BLaER1 treated with 17β-estradiol and CSF1 and Interleukin-3, amounts not matched to agents 10 nM and 100 nM (cell line): ENCODE data around the gene PTPRM.
A peak's percentile ranks its signal among the peaks of the same experiment; 100 is the strongest.

Experiments used
- H3K27ac ChIP-seq, 11 experiments: shearing (Covaris generic); formaldehyde crosslinking; 2 replicates each; pipeline ENCODE4 v1.8.1; 2022
- H3K27me3 ChIP-seq, 11 experiments: shearing (Covaris generic); formaldehyde crosslinking; 2 replicates each; pipeline ENCODE4 v1.8.1; 2022
- H3K36me3 ChIP-seq, 11 experiments: shearing (Covaris generic); formaldehyde crosslinking; 2 replicates each; pipeline ENCODE4 v1.8.1; 2022
- H3K4me1 ChIP-seq, 10 experiments: shearing (Covaris generic); formaldehyde crosslinking; 2 replicates each; pipeline ENCODE4 v1.8.1; 2022
- H3K4me2 ChIP-seq, 11 experiments: shearing (Covaris generic); formaldehyde crosslinking; 2 replicates each; pipeline ENCODE4 v1.8.1; 2022
- H3K4me3 ChIP-seq, 10 experiments: shearing (Covaris generic); formaldehyde crosslinking; 2 replicates each; pipeline ENCODE4 v1.8.1; 2022
- H3K9ac ChIP-seq, 11 experiments: shearing (Covaris generic); formaldehyde crosslinking; 2 replicates each; pipeline ENCODE4 v1.8.1; 2022
- H3K9me3 ChIP-seq, 11 experiments: shearing (Covaris generic); formaldehyde crosslinking; replicated peaks in 1 of 11; 2 replicates each; pipeline ENCODE4 v1.8.1; 2022
- H4K20me1 ChIP-seq, 11 experiments: shearing (Covaris generic); formaldehyde crosslinking; 2 replicates each; pipeline ENCODE4 v1.8.1; 2022
- Cebpa-rat ChIP-seq, 11 experiments: shearing (Covaris generic); IDR thresholded peaks; 2 replicates each; pipeline ENCODE4 v1.8.1; 2022

PTPRM gene

DNA sequence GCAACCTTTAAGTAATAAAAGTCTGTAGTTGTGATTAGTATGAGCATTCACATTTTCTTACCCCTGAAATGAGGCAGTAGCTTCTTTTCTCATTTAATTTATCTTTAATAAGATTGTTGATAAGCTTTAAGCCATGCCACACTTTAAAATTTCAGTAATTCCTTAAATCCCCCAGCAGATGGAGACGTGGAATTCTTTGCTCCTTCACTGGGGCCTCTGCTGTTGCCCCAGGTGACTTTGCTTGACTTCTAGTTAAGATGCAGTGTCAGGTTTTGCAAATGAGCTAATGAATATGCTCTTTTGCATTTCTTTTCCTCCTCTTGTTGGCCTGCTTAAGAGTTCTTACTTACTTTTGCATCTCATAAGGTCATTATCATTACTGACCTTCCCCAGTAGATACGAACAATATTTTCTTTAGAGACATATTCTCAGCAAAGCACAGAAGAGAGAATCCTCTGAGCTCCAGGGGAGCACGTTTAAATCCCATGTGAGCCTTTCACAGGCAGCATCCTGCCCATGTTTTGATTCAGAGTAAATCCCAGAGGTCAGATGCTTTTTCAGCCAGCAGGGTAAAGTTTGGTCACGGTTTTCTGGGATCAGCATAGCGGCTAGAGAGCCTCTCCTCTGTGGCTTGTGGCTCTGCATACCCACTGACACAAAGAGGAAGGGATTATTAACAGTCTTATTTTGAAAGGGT, 222.9 kb downstream of the PTPRM start:
- TF ChIP-seq Cebpa-rat (IDR thresholded peaks at IDR 0.05): no peak

DNA sequence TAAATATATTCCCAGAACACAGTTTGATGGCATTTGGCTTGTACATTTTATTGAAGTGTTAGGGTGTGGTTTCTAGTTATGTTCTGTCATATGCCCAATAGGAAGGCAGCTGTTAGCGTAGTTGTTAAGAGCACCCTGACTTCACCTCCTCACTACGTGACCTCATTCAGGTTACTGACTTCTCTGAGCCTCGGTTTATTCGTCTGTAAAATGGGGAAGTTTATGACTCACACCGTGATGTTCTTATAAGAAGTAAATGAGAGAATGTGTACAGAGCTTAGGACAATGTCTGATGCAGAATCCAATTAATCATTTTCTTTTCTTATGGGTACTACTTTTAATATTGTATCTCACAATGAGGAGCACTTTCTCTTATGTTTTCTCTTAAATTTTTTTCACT, 226.0 kb downstream of the PTPRM start:
- Histone ChIP-seq H3K4me3 (no peak overlapping the region), H3K4me1 (peaks cover 0 to 11% (median 6%) of the 10 kb centered on the region in 10 experiments; a peak in 8 of 20 replicates), H3K9ac (no peak overlapping the region)

More for the DNA sequence above, 222.9 kb downstream of the PTPRM start:
- Histone ChIP-seq H3K36me3 (no peaks in the 10 kb centered on the region), H4K20me1 (no peaks in the 10 kb centered on the region), H3K4me1 (peaks cover 0 to 11% (median 6%) of the 10 kb centered on the region in 10 experiments; a peak in 8 of 20 replicates), H3K9ac (peak overlapping the region in 1 of 11 experiments; percentile 17; a peak in 1 of 22 replicates), H3K4me2 (peak overlapping the region in 3 of 11 experiments; percentile 10 to 28 (median 24); a peak in 6 of 22 replicates), H3K4me3 (no peak overlapping the region), H3K27me3 (no peaks in the 10 kb centered on the region), H3K27ac (no peak overlapping the region), H3K9me3 (no peaks in the 10 kb centered on the region)

DNA sequence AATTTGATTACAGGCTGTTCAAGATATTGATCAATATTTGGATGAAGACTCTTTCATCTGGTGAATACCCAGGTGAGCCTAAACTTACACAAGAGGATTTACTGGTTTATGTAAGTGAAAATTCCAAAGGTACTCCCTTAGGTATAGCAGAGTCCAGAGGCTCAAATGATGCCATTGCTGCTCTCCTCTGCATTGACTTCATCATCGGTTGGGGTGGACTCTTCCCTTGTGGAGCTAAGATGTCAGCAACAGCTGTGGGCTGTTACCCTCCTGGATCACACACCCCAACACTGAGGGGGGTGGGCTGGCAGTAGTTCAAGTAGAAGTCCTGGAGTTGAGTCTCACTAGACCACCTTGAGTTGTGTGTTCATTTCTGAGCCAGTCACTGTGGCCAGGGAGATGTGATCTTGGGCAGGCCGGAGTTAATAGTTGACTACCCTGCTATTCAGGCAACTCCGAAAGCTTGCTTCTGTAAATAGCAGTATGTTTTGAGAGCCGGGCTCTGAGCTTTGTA, 236.9 kb downstream of the PTPRM start:
- Histone ChIP-seq H3K9ac (no peak overlapping the region), H3K4me2 (no peak overlapping the region), H3K27ac (no peak overlapping the region), H3K36me3 (no peaks in the 10 kb centered on the region), H3K9me3 (no peaks in the 10 kb centered on the region), H4K20me1 (no peaks in the 10 kb centered on the region), H3K4me1 (peaks cover 0 to 4% (median 2%) of the 10 kb centered on the region in 10 experiments; a peak in 10 of 20 replicates), H3K4me3 (no peak overlapping the region), H3K27me3 (no peaks in the 10 kb centered on the region)
- TF ChIP-seq Cebpa-rat (IDR thresholded peaks at IDR 0.05): no peak

More for the DNA sequence above, 226.0 kb downstream of the PTPRM start:
- H3K27ac ChIP-seq: no peak overlapping the region
- H3K4me2 ChIP-seq: no peak overlapping the region
- no peaks in the 10 kb centered on the region for H4K20me1 ChIP-seq
- H3K36me3 ChIP-seq: no peaks in the 10 kb centered on the region
- H3K27me3 ChIP-seq: no peaks in the 10 kb centered on the region
- no peaks in the 10 kb centered on the region for H3K9me3 ChIP-seq
- no peak for TF ChIP-seq Cebpa-rat (IDR thresholded peaks at IDR 0.05)

DNA sequence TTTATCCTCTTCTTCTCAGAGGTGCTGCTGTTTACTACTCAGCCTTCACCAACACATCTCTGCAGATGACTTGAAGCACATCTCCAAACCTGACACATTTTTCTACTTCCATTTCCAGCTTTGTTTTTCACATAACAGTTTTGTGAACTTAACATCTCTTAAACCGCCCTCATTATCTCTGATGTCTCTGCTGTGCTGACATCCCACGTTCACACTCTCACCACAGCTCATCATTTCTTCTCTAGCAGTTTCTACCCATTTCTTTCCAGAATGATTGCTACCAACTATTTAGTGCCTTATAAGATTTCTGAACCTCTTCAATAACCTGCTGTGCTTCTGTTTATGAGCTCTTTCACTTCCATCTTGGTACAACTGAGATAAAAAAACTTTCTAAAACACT, 238.0 kb downstream of the PTPRM start:
- H3K27ac ChIP-seq: no peak overlapping the region
- no peak overlapping the region for H3K4me2 ChIP-seq
- TF ChIP-seq Cebpa-rat (IDR thresholded peaks at IDR 0.05): no peak
- no peaks in the 10 kb centered on the region for H3K27me3 ChIP-seq
- H3K4me1 ChIP-seq: peaks cover 0 to 9% (median 6%) of the 10 kb centered on the region in 10 experiments; a peak in 10 of 20 replicates
- H3K36me3 ChIP-seq: no peaks in the 10 kb centered on the region
- no peak overlapping the region for H3K4me3 ChIP-seq
- H3K9ac ChIP-seq: no peak overlapping the region
- H4K20me1 ChIP-seq: no peaks in the 10 kb centered on the region
- no peaks in the 10 kb centered on the region for H3K9me3 ChIP-seq

DNA sequence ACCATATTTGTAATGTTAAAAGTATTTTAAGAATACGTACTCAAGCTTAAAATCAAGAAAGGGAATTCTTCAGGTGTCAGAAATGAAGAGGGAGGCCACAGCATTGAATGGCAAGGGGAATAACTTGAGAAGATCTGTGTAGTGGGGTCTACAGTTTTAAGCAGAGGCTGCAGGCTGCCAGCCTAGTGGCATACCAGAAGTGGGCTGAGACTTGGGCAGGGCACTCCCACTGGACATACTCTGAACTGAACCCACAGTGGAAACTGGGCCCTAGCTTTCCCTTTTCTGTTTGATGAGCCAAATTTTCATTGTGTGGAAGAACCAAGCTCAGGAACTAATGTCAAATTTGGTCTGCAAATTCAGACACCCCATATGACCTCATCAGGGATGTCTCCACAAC, 238.8 kb downstream of the PTPRM start:
- no peaks in the 10 kb centered on the region for H3K9me3 ChIP-seq
- H3K4me1 ChIP-seq: peaks cover 0 to 9% (median 6%) of the 10 kb centered on the region in 10 experiments; a peak in 10 of 20 replicates
- H3K4me2 ChIP-seq: no peak overlapping the region
- no peaks in the 10 kb centered on the region for H4K20me1 ChIP-seq
- no peak overlapping the region for H3K27ac ChIP-seq
- H3K27me3 ChIP-seq: no peaks in the 10 kb centered on the region
- TF ChIP-seq Cebpa-rat (IDR thresholded peaks at IDR 0.05): no peak
- H3K4me3 ChIP-seq: no peak overlapping the region
- no peak overlapping the region for H3K9ac ChIP-seq
- no peaks in the 10 kb centered on the region for H3K36me3 ChIP-seq

DNA sequence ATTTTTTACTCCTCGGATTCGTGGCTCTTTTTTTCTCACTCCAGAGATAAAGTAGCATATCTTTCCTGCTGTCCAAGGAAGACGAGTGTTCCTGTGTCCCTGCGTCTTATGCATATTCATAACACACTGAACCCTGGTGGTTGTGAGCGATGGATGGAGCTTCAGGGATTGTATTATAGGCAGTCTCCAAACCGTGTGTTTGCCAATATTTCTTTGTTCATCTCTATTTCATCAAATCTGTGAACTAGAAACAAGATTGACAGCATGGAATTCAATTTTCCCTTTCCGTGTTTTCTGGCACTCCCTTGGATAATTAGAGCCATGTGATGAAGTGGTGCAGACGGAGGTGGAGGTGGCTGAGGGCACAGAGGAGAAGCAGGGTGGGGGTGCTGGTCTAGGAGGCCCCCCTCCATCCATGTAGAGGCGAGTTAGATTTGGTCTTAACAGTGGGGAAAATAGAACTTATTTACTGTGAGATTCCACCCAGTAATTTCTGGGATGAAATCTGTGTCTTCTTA, 240.9 kb downstream of the PTPRM start:
- Histone ChIP-seq H3K9me3 (peaks cover 2 to 8% (median 5%) of the 10 kb centered on the region in 11 experiments; a peak in 15 of 22 replicates), H4K20me1 (no peaks in the 10 kb centered on the region), H3K27ac (no peak overlapping the region), H3K4me3 (no peak overlapping the region), H3K4me2 (no peak overlapping the region), H3K4me1 (peaks cover 0 to 9% (median 6%) of the 10 kb centered on the region in 10 experiments; a peak in 10 of 20 replicates), H3K27me3 (no peaks in the 10 kb centered on the region), H3K36me3 (no peaks in the 10 kb centered on the region), H3K9ac (no peak overlapping the region)
- no peak for TF ChIP-seq Cebpa-rat (IDR thresholded peaks at IDR 0.05)

DNA sequence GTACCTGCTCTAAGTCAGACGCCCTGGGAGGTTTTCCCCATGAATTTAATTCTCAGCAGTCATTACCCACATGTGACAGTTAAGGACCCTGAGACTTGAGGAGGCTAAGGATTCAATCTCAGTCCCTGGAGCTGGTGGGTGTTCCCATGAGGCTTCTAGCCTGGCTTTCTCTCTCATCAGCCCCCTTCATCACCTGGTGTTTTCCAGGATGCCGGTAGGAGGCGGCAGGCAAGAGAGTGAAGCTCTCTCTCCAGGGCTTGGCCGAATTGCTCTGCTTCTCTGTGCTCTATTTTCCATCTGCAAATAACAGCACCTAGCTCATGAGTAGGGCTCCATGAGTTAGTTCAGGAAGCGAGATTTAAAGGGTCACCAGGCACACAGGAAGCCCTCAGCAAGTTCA, 241.9 kb downstream of the PTPRM start:
- Histone ChIP-seq H3K4me1 (peaks cover 0 to 9% (median 6%) of the 10 kb centered on the region in 10 experiments; a peak in 10 of 20 replicates), H3K4me3 (no peak overlapping the region), H3K9ac (no peak overlapping the region), H3K9me3 (peaks cover 6 to 18% (median 14%) of the 10 kb centered on the region in 11 experiments), H4K20me1 (no peaks in the 10 kb centered on the region), H3K36me3 (0 out of 22 replicates have a peak, but pooled peaks cover 0 to under 1% (median 0%) of the 10 kb centered on the region in 11 experiments), H3K27me3 (no peaks in the 10 kb centered on the region), H3K4me2 (peak overlapping the region in 7 of 11 experiments; percentile 5 to 52 (median 49); a peak in 11 of 22 replicates), H3K27ac (no peak overlapping the region)
- no peak for TF ChIP-seq Cebpa-rat (IDR thresholded peaks at IDR 0.05)

DNA sequence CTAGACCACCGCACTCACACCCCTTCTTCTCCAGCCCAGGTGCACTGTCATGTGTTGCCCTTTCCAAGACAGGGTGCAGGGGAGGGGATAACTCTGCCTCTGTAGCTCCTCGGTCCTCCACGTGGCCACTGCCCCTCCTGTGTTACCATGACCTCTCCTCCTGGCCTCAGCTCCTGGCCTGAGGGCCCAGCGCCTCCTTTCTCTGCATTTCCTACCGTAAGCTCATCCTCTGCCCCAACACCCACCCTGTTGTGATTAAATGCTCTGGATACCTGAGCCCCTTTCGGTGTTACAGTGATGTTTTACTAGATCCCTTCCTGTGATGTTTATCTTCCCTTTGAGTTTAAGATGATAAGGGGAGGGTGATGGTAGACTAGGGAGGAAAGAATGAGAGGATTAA, 242.3 kb downstream of the PTPRM start:
- H3K9ac ChIP-seq: no peak overlapping the region
- 0 out of 22 replicates have a peak, but pooled peaks cover 0 to 6% (median 0%) of the 10 kb centered on the region in 11 experiments for H3K36me3 ChIP-seq
- no peaks in the 10 kb centered on the region for H3K27me3 ChIP-seq
- TF ChIP-seq Cebpa-rat (IDR thresholded peaks at IDR 0.05): no peak
- H3K4me1 ChIP-seq: peaks cover 0 to 9% (median 6%) of the 10 kb centered on the region in 10 experiments; a peak in 10 of 20 replicates
- H3K4me3 ChIP-seq: no peak overlapping the region
- H4K20me1 ChIP-seq: no peaks in the 10 kb centered on the region
- no peak overlapping the region for H3K27ac ChIP-seq
- peak overlapping the region in 7 of 11 experiments; percentile 5 to 52 (median 49); a peak in 11 of 22 replicates for H3K4me2 ChIP-seq
- H3K9me3 ChIP-seq: peaks cover 10 to 23% (median 19%) of the 10 kb centered on the region in 11 experiments

DNA sequence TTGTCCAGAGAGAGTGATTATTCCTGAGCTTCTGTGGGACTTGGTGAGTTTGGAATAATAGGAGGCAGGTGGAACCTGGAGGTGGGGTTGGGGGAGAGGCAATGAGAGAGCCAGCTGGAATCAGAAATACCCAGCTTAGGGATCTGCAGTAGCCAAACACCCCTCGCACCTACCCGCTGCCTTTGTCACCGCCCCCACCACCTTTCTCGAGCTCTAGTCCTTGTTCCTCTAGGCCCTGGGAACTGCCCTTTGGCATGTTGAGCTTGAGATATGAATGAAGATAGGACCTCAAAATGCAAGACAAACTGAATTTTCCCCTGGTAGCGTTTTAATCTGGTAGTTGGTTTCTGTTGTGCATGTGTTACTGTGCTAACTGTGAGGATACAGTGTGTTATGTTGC, 242.9 kb downstream of the PTPRM start:
- Histone ChIP-seq H3K9me3 (peaks cover 16 to 28% (median 24%) of the 10 kb centered on the region in 11 experiments), H4K20me1 (no peaks in the 10 kb centered on the region), H3K27ac (no peak overlapping the region), H3K4me3 (no peak overlapping the region), H3K4me1 (peaks cover 0 to 9% (median 6%) of the 10 kb centered on the region in 10 experiments; a peak in 10 of 20 replicates), H3K4me2 (no peak overlapping the region), H3K27me3 (no peaks in the 10 kb centered on the region), H3K9ac (no peak overlapping the region), H3K36me3 (0 out of 22 replicates have a peak, but pooled peaks cover 0 to 7% (median 0%) of the 10 kb centered on the region in 11 experiments)
- no peak for TF ChIP-seq Cebpa-rat (IDR thresholded peaks at IDR 0.05)
